Hematopoietic multipotent progenitor cell treated with erythropoietin and hydrocortisone succinate and interleukin-3 and kit ligand, for 6 days (in vitro differentiated cells): ENCODE data around the gene POU6F2.
A peak's percentile ranks its signal among the peaks of the same experiment; 100 is the strongest.

Source experiments
- DNase-seq: peaks from one replicate; pipeline ENCODE4 v3.0.0-alpha.2; 2015

The POU6F2 gene

GRCh38 chr7:39069896-39070881 lies 92.5 kb downstream of the POU6F2 start:
- DNase-seq: peak; percentile 63

- DNase-seq: no peak
Observed at GRCh38 chr7:39071116-39071515, 93.4 kb downstream of the POU6F2 start.

- DNase-seq: no peak
Observed at GRCh38 chr7:39073432-39073831, 95.7 kb downstream of the POU6F2 start.

GRCh38 chr7:39075210-39075609 lies 97.5 kb downstream of the POU6F2 start:
- DNase-seq: no peak

GRCh38 chr7:39083781-39084180 lies 106.1 kb downstream of the POU6F2 start:
- DNase-seq: no peak

GRCh38 chr7:39084349-39084748 lies 106.6 kb downstream of the POU6F2 start:
- DNase-seq: no peak

- no peak for DNase-seq
Observed at GRCh38 chr7:39085189-39085588, 107.5 kb downstream of the POU6F2 start.

GRCh38 chr7:39085590-39086049 lies 107.9 kb downstream of the POU6F2 start:
- no peak for DNase-seq

- no peak for DNase-seq
Observed at GRCh38 chr7:39086638-39087360, 109.1 kb downstream of the POU6F2 start.

- DNase-seq: no peak
Observed at GRCh38 chr7:39088730-39089593, 111.3 kb downstream of the POU6F2 start.

GRCh38 chr7:39091145-39091544 lies 113.4 kb downstream of the POU6F2 start:
- no peak for DNase-seq

GRCh38 chr7:39091774-39092173 lies 114.1 kb downstream of the POU6F2 start:
- DNase-seq: no peak

- DNase-seq: no peak
Observed at GRCh38 chr7:39094731-39095130, 117.0 kb downstream of the POU6F2 start.

- no peak for DNase-seq
Observed at GRCh38 chr7:39095875-39096619, 118.3 kb downstream of the POU6F2 start.

GRCh38 chr7:39098506-39098905 lies 120.8 kb downstream of the POU6F2 start:
- no peak for DNase-seq

- DNase-seq: no peak
Observed at GRCh38 chr7:39099146-39099545, 121.4 kb downstream of the POU6F2 start.

GRCh38 chr7:39100270-39100669 lies 122.6 kb downstream of the POU6F2 start:
- DNase-seq: no peak

GRCh38 chr7:39102234-39102633 lies 124.5 kb downstream of the POU6F2 start:
- no peak for DNase-seq

GRCh38 chr7:39105720-39106119 lies 128.0 kb downstream of the POU6F2 start:
- no peak for DNase-seq

- DNase-seq: no peak
Observed at GRCh38 chr7:39125846-39126245, 148.1 kb downstream of the POU6F2 start.

- DNase-seq: no peak
Observed at GRCh38 chr7:39127058-39127457, 149.3 kb downstream of the POU6F2 start.

- DNase-seq: no peak
Observed at GRCh38 chr7:39128287-39128843, 150.7 kb downstream of the POU6F2 start.
